Endodermal cell (in vitro differentiated cells): Measurements from ENCODE around the gene CDH23. TPM values are rescaled to one million over a fixed set of nuclear protein-coding genes. Genes with fewer than 3 reads are reported as not detected.

ENCODE experiments used
- DNase-seq: peaks from one replicate; pipeline ENCODE4 v3.0.0-alpha.2; 2017
- H3K27ac ChIP-seq: 2 replicates; pipeline ENCODE4 v1.5.1; 2013; ENCODE audit warnings: mild to moderate bottlenecking, low read depth, low read length, moderate library complexity
- H3K27me3 ChIP-seq: 2 replicates; pipeline ENCODE4 v1.6.1; 2013; ENCODE audit warnings: mild to moderate bottlenecking, low read length, moderate library complexity; ENCODE audit not compliant: insufficient read depth, control insufficient read depth, poor library complexity, severe bottlenecking
- H3K36me3 ChIP-seq: 2 replicates; pipeline ENCODE4 v1.7.0; 2013; ENCODE audit warnings: mild to moderate bottlenecking, low read length, moderate library complexity; ENCODE audit not compliant: control insufficient read depth, insufficient read depth
- H3K4me1 ChIP-seq: one replicate; pipeline ENCODE4 v1.7.0; 2013; ENCODE audit warnings: low read length; ENCODE audit not compliant: control insufficient read depth, insufficient read depth
- H3K4me3 ChIP-seq: 2 replicates; pipeline ENCODE4 v1.5.1; 2013; ENCODE audit warnings: mild to moderate bottlenecking, low read length, moderate library complexity
- H3K9ac ChIP-seq: 2 replicates; pipeline ENCODE4 v1.6.1; 2013; ENCODE audit warnings: mild to moderate bottlenecking, low read length, moderate library complexity; ENCODE audit not compliant: poor library complexity, severe bottlenecking; ENCODE audit errors: extremely low read depth
- H3K9me3 ChIP-seq: 2 replicates; pipeline ENCODE4 v1.6.1; 2013; ENCODE audit warnings: mild to moderate bottlenecking, low read length, moderate library complexity; ENCODE audit not compliant: control insufficient read depth
- H3K27ac Mint-ChIP-seq: 2 replicates; pipeline ENCODE4 v1.8.0; 2020; ENCODE audit warnings: mixed read lengths
- H3K27me3 Mint-ChIP-seq: 2 replicates; pipeline ENCODE4 v1.8.0; 2021; ENCODE audit warnings: mild to moderate bottlenecking, mixed read lengths; ENCODE audit not compliant: insufficient read depth
- H3K36me3 Mint-ChIP-seq: 2 replicates; pipeline ENCODE4 v1.8.0; 2020; ENCODE audit warnings: low read depth, mixed read lengths
- H3K4me1 Mint-ChIP-seq: 2 replicates; pipeline ENCODE4 v1.8.0; 2020; ENCODE audit warnings: mixed read lengths
- H3K4me3 Mint-ChIP-seq: 2 replicates; pipeline ENCODE4 v1.8.0; 2020; ENCODE audit warnings: mild to moderate bottlenecking, moderate library complexity, mixed read lengths
- H3K9me3 Mint-ChIP-seq: 2 replicates; pipeline ENCODE4 v1.8.0; 2020; ENCODE audit warnings: mild to moderate bottlenecking, mixed read lengths
- CTCF ChIP-seq: fragments of 200-600 bp; sonication (generic); conservative IDR thresholded peaks from 2 replicates; pipeline ENCODE4 v1.5.0; 2021; ENCODE audit warnings: antibody characterized with exemption, mild to moderate bottlenecking
- WGBS, 2 experiments: methylation state at CpG; one replicate each; pipeline versions ENCODE4 v1.1.5 to v1.1.7; 2013; ENCODE audit warnings: missing lambda C conversion rate in 2 of 2, mixed read lengths in 1 of 2; ENCODE audit not compliant: insufficient coverage in 1 of 2, insufficient read length in 1 of 2; 5-methylcytosine and 5-hydroxymethylcytosine counted together
- total RNA-seq, 2 donors: library from RNA; stranded (reverse); fragmentation: NEBNext Ultra II Directional in 1 of 2; extraction: Animal tissue kit (Norgen Biotek cat#: 25700) in 1 of 2; gene quantifications; 2 replicates in 1 of 2; 3 replicates in 1 of 2; pipeline ENCODE4 v1.2.1, GENCODE V29; 2021

The CDH23 gene
- total RNA-seq, 2 donors from 2014 or later = 2.1 to 4.2 TPM

GRCh38 chr10:71478173-71478572 is 81.5 kb downstream of the CDH23 start:
- Histone ChIP-seq H3K36me3 (no peaks in the 10 kb centered on the region), H3K4me1 (no peaks in the 10 kb centered on the region), H3K9ac (no peak overlapping the region), H3K27ac (no peak overlapping the region), H3K9me3 (no peaks in the 10 kb centered on the region), H3K4me3 (no peak overlapping the region), H3K27me3 (no peaks in the 10 kb centered on the region)
- Mint-ChIP-seq H3K27ac (no peak overlapping the region), H3K9me3 (no peaks in the 10 kb centered on the region), H3K4me3 (no peak overlapping the region), H3K27me3 (no peaks in the 10 kb centered on the region), H3K4me1 (peaks cover 7% of the 10 kb centered on the region), H3K36me3 (no peaks in the 10 kb centered on the region)
- no peak for TF ChIP-seq CTCF
- WGBS, 2 experiments = 74 to 78% methylated on average over 2 to 3 of the region's 3 CpGs
- DNase-seq = no peak

GRCh38 chr10:71478813-71479365 is 82.2 kb downstream of the CDH23 start:
- no peaks in the 10 kb centered on the region for H3K9me3 Mint-ChIP-seq
- no peak overlapping the region for H3K4me3 ChIP-seq
- DNase-seq = no peak
- 91 to 93% methylated on average over 3 to 5 of the region's 5 CpGs for WGBS, 2 experiments
- H3K27ac ChIP-seq = no peak overlapping the region
- TF ChIP-seq CTCF = no peak
- peaks cover 4% of the 10 kb centered on the region for H3K27me3 Mint-ChIP-seq
- no peak overlapping the region for H3K4me3 Mint-ChIP-seq
- H3K27ac Mint-ChIP-seq = no peak overlapping the region
- no peaks in the 10 kb centered on the region for H3K4me1 ChIP-seq
- H3K27me3 ChIP-seq = no peaks in the 10 kb centered on the region
- H3K36me3 Mint-ChIP-seq = no peaks in the 10 kb centered on the region
- no peaks in the 10 kb centered on the region for H3K36me3 ChIP-seq
- no peak overlapping the region for H3K9ac ChIP-seq
- H3K4me1 Mint-ChIP-seq = peaks cover 7% of the 10 kb centered on the region
- H3K9me3 ChIP-seq = no peaks in the 10 kb centered on the region

- Histone ChIP-seq H3K4me3 (no peak overlapping the region), H3K9me3 (no peaks in the 10 kb centered on the region), H3K27me3 (no peaks in the 10 kb centered on the region), H3K27ac (no peak overlapping the region), H3K36me3 (no peaks in the 10 kb centered on the region), H3K4me1 (no peaks in the 10 kb centered on the region), H3K9ac (no peak overlapping the region)
- H3K9me3 Mint-ChIP-seq = no peaks in the 10 kb centered on the region
- H3K36me3 Mint-ChIP-seq = no peaks in the 10 kb centered on the region
- WGBS, 2 experiments = 82 to 89% methylated on average over 3 to 5 of the region's 5 CpGs
- no peak overlapping the region for H3K4me3 Mint-ChIP-seq
- no peak overlapping the region for H3K27ac Mint-ChIP-seq
- TF ChIP-seq CTCF = no peak
- H3K27me3 Mint-ChIP-seq = peaks cover 6% of the 10 kb centered on the region
- DNase-seq = no peak
- peaks cover 7% of the 10 kb centered on the region for H3K4me1 Mint-ChIP-seq
Measured at GRCh38 chr10:71479831-71480230, 83.1 kb downstream of the CDH23 start.
